OCI-LY7 (cell line): ENCODE data around the gene OR8D2. TPM values are rescaled to one million over a fixed set of nuclear protein-coding genes. Genes with fewer than 3 reads are reported as not detected.
"Not testable (repeated sequence)": the region's sequence is repeated elsewhere in the genome, so short reads cannot be mapped to it uniquely, and the experiment has no call there.

Experiments used
- BruUV-seq: library from RNA; stranded (reverse); fragments of 400-500 nt; replicated peaks from 2 replicates; lab custom pipeline; 2021; lab: Mats Ljungman, UMichigan
- CTCF ChIA-PET: fragments of 300-600 bp; sonication (Branson Sonifier 250); formaldehyde crosslinking; loops from one replicate; lab custom pipeline; 2022; ENCODE audit warnings: antibody characterized with exemption; ENCODE audit not compliant: unreplicated experiment; lab: Charles Lee
- POLR2A ChIA-PET: fragments of 300-600 bp; sonication (Branson Sonifier 250); formaldehyde crosslinking; loops from one replicate; lab custom pipeline; 2022; ENCODE audit warnings: antibody characterized with exemption; lab: Charles Lee
- DNase-seq: peaks from one replicate; pipeline ENCODE4 v3.0.0-alpha.2; 2015; ENCODE audit warnings: low spot score
- H2AFZ ChIP-seq: fragments of 200-600 bp; sonication (generic), shearing (Covaris generic); 2 replicates; pipeline ENCODE4 v1.6.1; 2014; ENCODE audit warnings: mild to moderate bottlenecking, antibody characterized with exemption, low read length, moderate library complexity
- H3K27ac ChIP-seq: fragments of 200-600 bp; sonication (generic); 2 replicates; pipeline ENCODE4 v1.5.1; 2014; ENCODE audit warnings: mixed run types, low read depth, mild to moderate bottlenecking, moderate library complexity, low read length, inconsistent platforms; ENCODE audit not compliant: poor library complexity, severe bottlenecking
- H3K36me3 ChIP-seq: fragments of 200-600 bp; sonication (generic); 2 replicates; pipeline ENCODE4 v1.6.1; 2014; ENCODE audit warnings: mild to moderate bottlenecking, antibody characterized with exemption, low read length, moderate library complexity, mixed read lengths; ENCODE audit not compliant: insufficient read depth
- H3K4me1 ChIP-seq: fragments of 200-600 bp; sonication (generic); 2 replicates; pipeline ENCODE4 v1.5.1; 2014; ENCODE audit warnings: mild to moderate bottlenecking, low read length; ENCODE audit not compliant: insufficient read depth, poor library complexity, severe bottlenecking
- H3K4me2 ChIP-seq: fragments of 200-600 bp; sonication (generic); 2 replicates; pipeline ENCODE4 v1.6.1; 2014; ENCODE audit warnings: mild to moderate bottlenecking, low read length
- H3K4me3 ChIP-seq: fragments of 200-600 bp; sonication (generic); 2 replicates; pipeline ENCODE4 v1.5.1; 2014; ENCODE audit warnings: mild to moderate bottlenecking, low read depth, low read length; ENCODE audit not compliant: poor library complexity, severe bottlenecking
- H3K79me2 ChIP-seq: fragments of 200-600 bp; sonication (generic); 2 replicates; pipeline ENCODE4 v1.6.1; 2016; ENCODE audit warnings: low read depth, mild to moderate bottlenecking, low read length, moderate library complexity, mixed read lengths; ENCODE audit not compliant: insufficient read depth
- H3K9me2 ChIP-seq: fragments of 200-600 bp; sonication (generic); 2 replicates; pipeline ENCODE4 v1.6.1; 2016; ENCODE audit warnings: mild to moderate bottlenecking, low read length, mixed read lengths; ENCODE audit not compliant: insufficient read depth
- H3K9me3 ChIP-seq: fragments of 200-600 bp; sonication (generic); 2 replicates; pipeline ENCODE4 v1.6.1; 2014; ENCODE audit warnings: mild to moderate bottlenecking, mixed run types, low read length, mixed read lengths
- H4K20me1 ChIP-seq: fragments of 200-600 bp; sonication (generic); 2 replicates; pipeline ENCODE4 v1.6.1; 2014; ENCODE audit warnings: mild to moderate bottlenecking, antibody characterized with exemption, low read length, moderate library complexity, mixed read lengths; ENCODE audit not compliant: insufficient read depth
- CTCF ChIP-seq: fragments of 200-600 bp; sonication (generic); conservative IDR thresholded peaks from 2 replicates; pipeline ENCODE4 v1.5.1; 2014; ENCODE audit warnings: mild to moderate bottlenecking, antibody characterized with exemption, low read length, moderate library complexity, mixed read lengths
- EZH2phosphoT487 ChIP-seq: fragments of 200-600 bp; sonication (generic); IDR thresholded peaks from 2 replicates; pipeline ENCODE4 v1.6.1; 2018; ENCODE audit warnings: low read depth, borderline replicate concordance, mild to moderate bottlenecking, mixed run types, antibody characterized with exemption, low read length, moderate library complexity, mixed read lengths
- intact Hi-C: fragments of 100-400 bp; cut with micrococcal nuclease; formaldehyde crosslinking; loops from one replicate; pipeline ENCODE4 v1.10.0; 2022; ENCODE audit not compliant: unreplicated experiment
- total RNA-seq, 2 experiments: library from RNA; depleted of rRNA in 1 of 2; stranded (reverse); fragments of >200 nt in 1 of 2; shearing (Covaris generic) in 1 of 2; gene quantifications; 2 replicates each; pipeline ENCODE4 v1.2.3, GENCODE V29; 2014 to 2022

OR8D2 gene
- total RNA-seq, 2 experiments from 2014 or later: not detected

GRCh38 chr11:124276081-124276480 lies 43.9 kb downstream of the OR8D2 start:
- Histone ChIP-seq H3K27ac (no peak overlapping the region), H2AFZ (no peak overlapping the region), H3K9me2 (no peaks in the 10 kb centered on the region), H3K79me2 (no peaks in the 10 kb centered on the region), H3K36me3 (no peaks in the 10 kb centered on the region), H3K4me1 (no peaks in the 10 kb centered on the region), H3K4me2 (no peak overlapping the region), H3K9me3 (no peaks in the 10 kb centered on the region), H4K20me1 (no peaks in the 10 kb centered on the region), H3K4me3 (no peak overlapping the region)
- ChIA-PET POLR2A (no interaction called here), CTCF (no interaction called here)
- no TSS peak for BruUV-seq
- no peak for DNase-seq
- intact Hi-C loops: no loop called here
- TF ChIP-seq EZH2phosphoT487: no peak
- TF ChIP-seq CTCF: no peak

- CTCF ChIA-PET: no interaction called here
- intact Hi-C loops: no loop called here
- H3K4me2 ChIP-seq: no peak overlapping the region
- no peaks in the 10 kb centered on the region for H3K36me3 ChIP-seq
- H3K27ac ChIP-seq: no peak overlapping the region
- no peaks in the 10 kb centered on the region for H4K20me1 ChIP-seq
- TF ChIP-seq EZH2phosphoT487: no peak
- no peak for TF ChIP-seq CTCF
- no peaks in the 10 kb centered on the region for H3K79me2 ChIP-seq
- POLR2A ChIA-PET: interaction anchor here (0.7 kb wide), 1 partner anchor 23 kb away, joined by 3 read pairs; no protein-coding TSS in a partner anchor
- H3K9me2 ChIP-seq: no peaks in the 10 kb centered on the region
- DNase-seq: no peak
- no TSS peak for BruUV-seq
- H3K9me3 ChIP-seq: no peaks in the 10 kb centered on the region
- no peak overlapping the region for H2AFZ ChIP-seq
- H3K4me3 ChIP-seq: no peak overlapping the region
- H3K4me1 ChIP-seq: no peaks in the 10 kb centered on the region
Measured at GRCh38 chr11:124274000-124274399, 46.0 kb downstream of the OR8D2 start.

GRCh38 chr11:124270886-124271285 lies 49.1 kb downstream of the OR8D2 start:
- H3K4me2 ChIP-seq, CTCF ChIA-PET: not testable (repeated sequence)

More at GRCh38 chr11:124270886-124271285, 49.1 kb downstream of the OR8D2 start:
- H3K36me3 ChIP-seq, H2AFZ ChIP-seq, H3K27ac ChIP-seq, H3K4me3 ChIP-seq, DNase-seq, H3K9me3 ChIP-seq, H3K4me1 ChIP-seq, H3K9me2 ChIP-seq, BruUV-seq, intact Hi-C loops, H4K20me1 ChIP-seq, POLR2A ChIA-PET, H3K79me2 ChIP-seq: not testable (repeated sequence)

Other genes starting within 250 kb of the OR8D2 start
- gene VWA5A, start 204.7 kb downstream of the OR8D2 start, total RNA-seq (2014; rRNA removed; shearing (Covaris generic)): 0.38 and 0.44 TPM in 2 replicates
- gene VWA5A, start 204.7 kb downstream of the OR8D2 start, total RNA-seq (2022): 1.8 and 2.1 TPM in 2 replicates
- gene OR10D3, start 136.9 kb downstream of the OR8D2 start, total RNA-seq (2014; rRNA removed; shearing (Covaris generic)): not detected in 2 replicates
- not detected in 2 replicates for gene OR10D3, start 136.9 kb downstream of the OR8D2 start, total RNA-seq (2022)
- gene OR8G1, start 79.1 kb downstream of the OR8D2 start, total RNA-seq (2014; rRNA removed; shearing (Covaris generic)): not detected in 2 replicates
- gene OR8G1, start 79.1 kb downstream of the OR8D2 start, total RNA-seq (2022): not detected in 2 replicates
- not detected in 2 replicates for gene OR8G5, start 63.8 kb downstream of the OR8D2 start, total RNA-seq (2014; rRNA removed; shearing (Covaris generic))
- gene OR8G5, start 63.8 kb downstream of the OR8D2 start, total RNA-seq (2022): not detected in 2 replicates
- not detected in 2 replicates for gene OR8D1, start 6.2 kb downstream of the OR8D2 start, total RNA-seq (2014; rRNA removed; shearing (Covaris generic))
- gene OR8D1, start 6.2 kb downstream of the OR8D2 start, total RNA-seq (2022): not detected in 2 replicates
- not detected in 2 replicates for gene OR8B2, start 64.3 kb upstream of the OR8D2 start, total RNA-seq (2014; rRNA removed; shearing (Covaris generic))
- gene OR8B2, start 64.3 kb upstream of the OR8D2 start, total RNA-seq (2022): not detected in 2 replicates
- not detected in 2 replicates for gene OR8B3, start 78.8 kb upstream of the OR8D2 start, total RNA-seq (2014; rRNA removed; shearing (Covaris generic))
- gene OR8B3, start 78.8 kb upstream of the OR8D2 start, total RNA-seq (2022): not detected in 2 replicates
- not detected in 2 replicates for gene OR8B4, start 104.7 kb upstream of the OR8D2 start, total RNA-seq (2014; rRNA removed; shearing (Covaris generic))
- gene OR8B4, start 104.7 kb upstream of the OR8D2 start, total RNA-seq (2022): not detected in 2 replicates
- not detected in 2 replicates for gene OR8B8, start 125.5 kb upstream of the OR8D2 start, total RNA-seq (2014; rRNA removed; shearing (Covaris generic))
- gene OR8B8, start 125.5 kb upstream of the OR8D2 start, total RNA-seq (2022): not detected in 2 replicates
- gene OR8B12, start 223.5 kb upstream of the OR8D2 start, total RNA-seq (2014; rRNA removed; shearing (Covaris generic)): not detected in 2 replicates
- not detected in 2 replicates for gene OR8B12, start 223.5 kb upstream of the OR8D2 start, total RNA-seq (2022)
- not detected in 2 replicates for gene OR8A1, start 249.8 kb upstream of the OR8D2 start, total RNA-seq (2014; rRNA removed; shearing (Covaris generic))
- not detected in 2 replicates for gene OR8A1, start 249.8 kb upstream of the OR8D2 start, total RNA-seq (2022)